HepG2 (cell line): ENCODE measurements around the gene ST3GAL4. TPM values are rescaled to one million over a fixed set of nuclear protein-coding genes. Genes with fewer than 3 reads are reported as not detected.

ENCODE experiments used
- ATAC-seq: fragments of 200-7000 bp; cut with Tn5 transposase; 3 replicates; pipeline ENCODE4 v1.9.1; 2020; ENCODE audit warnings: mild to moderate bottlenecking, moderate library complexity
- BruUV-seq: library from RNA; stranded (reverse); fragments of 400-500 nt; replicated peaks from 2 replicates; lab custom pipeline; 2021; lab: Mats Ljungman, UMichigan
- CTCF ChIA-PET: fragments of 300-600 bp; formaldehyde crosslinking; extraction: SDS; loops from one replicate; lab custom pipeline; 2021; ENCODE audit warnings: low total read pairs, inconsistent platforms, low intra/inter-chr PET ratio; lab: Yijun Ruan, JAX
- POLR2A ChIA-PET: fragments of 350-600 bp; sonication (Branson Sonifier 250); formaldehyde crosslinking; loops from one replicate; lab custom pipeline; 2020; ENCODE audit warnings: antibody characterized with exemption, inconsistent platforms; lab: Yijun Ruan, JAX
- DNase-seq: peaks from one replicate; pipeline ENCODE4 v3.0.0-alpha.2; 2015; ENCODE audit warnings: low spot score
- FAIRE-seq: peaks from 3 replicates; lab custom pipeline; 2011; peaks lifted over from hg19 to GRCh38; lab: Jason Lieb, UNC
- H2AFZ ChIP-seq: one replicate; pipeline ENCODE4 v1.6.1; 2011; ENCODE audit warnings: low read length, inconsistent platforms
- H3K27ac ChIP-seq: fragments of 300-600 bp; 3 replicates; pipeline ENCODE4 v1.8.0; 2011; ENCODE audit warnings: mixed run types, mild to moderate bottlenecking, mixed read lengths, low read length, inconsistent platforms; ENCODE audit not compliant: insufficient read depth; ENCODE audit errors: extremely low read length
- H3K27me3 ChIP-seq, 2 experiments: fragments of 200-600 bp in 1 of 2; 2 replicates in 1 of 2; 3 replicates in 1 of 2; pipeline versions ENCODE4 v1.6.0 to v1.8.0; 2011; ENCODE audit warnings: low read length in 2 of 2, mild to moderate bottlenecking in 2 of 2, moderate library complexity in 2 of 2, inconsistent platforms in 1 of 2; ENCODE audit not compliant: insufficient read depth in 2 of 2, control insufficient read depth in 1 of 2
- H3K36me3 ChIP-seq, 2 experiments: fragments of 200-600 bp in 1 of 2; replicated peaks in 1 of 2; 2 replicates in 1 of 2; 3 replicates in 1 of 2; pipeline versions ENCODE4 v1.5.1 to v1.8.0; 2011; ENCODE audit warnings: low read length in 2 of 2, inconsistent platforms in 1 of 2; ENCODE audit not compliant: insufficient read depth in 2 of 2, control insufficient read depth in 1 of 2
- H3K4me1 ChIP-seq: 2 replicates; pipeline ENCODE4 v1.5.1; 2012; ENCODE audit warnings: low read length, inconsistent platforms; ENCODE audit not compliant: insufficient read depth
- H3K4me2 ChIP-seq: 2 replicates; pipeline ENCODE4 v1.6.0; 2011; ENCODE audit warnings: low read depth, low read length, inconsistent platforms
- H3K4me3 ChIP-seq, 3 experiments: fragments of 200-600 bp in 1 of 3; sonication (generic), shearing (Covaris generic) in 1 of 3; replicated peaks in 1 of 3; 2 replicates each; pipeline ENCODE4 v1.5.1; 2011 to 2016; ENCODE audit warnings: low read length in 3 of 3, inconsistent platforms in 2 of 3, low read depth in 2 of 3, mild to moderate bottlenecking in 2 of 3, control low read depth in 1 of 3, mixed read lengths in 1 of 3; ENCODE audit not compliant: insufficient read depth in 1 of 3
- H3K79me2 ChIP-seq: one replicate; pipeline ENCODE4 v1.6.1; 2011; ENCODE audit warnings: low read length, inconsistent platforms; ENCODE audit not compliant: insufficient read depth
- H3K9ac ChIP-seq: 2 replicates; pipeline ENCODE4 v1.6.0; 2011; ENCODE audit warnings: mild to moderate bottlenecking, low read depth, low read length, inconsistent platforms; ENCODE audit not compliant: insufficient read depth
- H3K9me3 ChIP-seq: 2 replicates; pipeline ENCODE4 v1.5.1; 2012; ENCODE audit warnings: mild to moderate bottlenecking, low read length
- H4K20me1 ChIP-seq: 2 replicates; pipeline ENCODE4 v1.6.0; 2011; ENCODE audit warnings: inconsistent platforms, mild to moderate bottlenecking, low read length, moderate library complexity; ENCODE audit not compliant: insufficient read depth
- ATF7-NPFF ChIP-seq: sonication (generic); formaldehyde crosslinking; IDR thresholded peaks from 2 replicates; pipeline ENCODE4 v1.8.1; 2023; ENCODE audit warnings: mild to moderate bottlenecking, low read depth, missing genetic modification reagents, moderate library complexity
- BCL6 ChIP-seq: IDR thresholded peaks from 2 replicates; pipeline ENCODE4 v1.6.1; 2016; ENCODE audit warnings: missing genetic modification reagents, missing compliant biosample characterization
- CBFB ChIP-seq: sonication (generic); formaldehyde crosslinking; IDR thresholded peaks from 2 replicates; pipeline ENCODE4 v1.4.0; 2020; ENCODE audit warnings: missing genetic modification reagents
- HNF4A ChIP-seq: sonication (generic); formaldehyde crosslinking; IDR thresholded peaks from 2 replicates; pipeline ENCODE4 v1.4.0; 2020; ENCODE audit warnings: missing genetic modification reagents
- MLLT10 ChIP-seq: sonication (generic); formaldehyde crosslinking; IDR thresholded peaks from 2 replicates; pipeline ENCODE4 v1.4.0; 2020; ENCODE audit warnings: missing genetic modification reagents
- NFRKB ChIP-seq: fragments of 450-650 bp; IDR thresholded peaks from 2 replicates; pipeline ENCODE4 v1.6.1; 2017
- RBAK ChIP-seq: sonication (generic); formaldehyde crosslinking; IDR thresholded peaks from 2 replicates; pipeline ENCODE4 v1.5.1; 2020; ENCODE audit warnings: mild to moderate bottlenecking, missing genetic modification reagents
- SAP130 ChIP-seq: IDR thresholded peaks from 2 replicates; pipeline ENCODE4 v1.6.1; 2016; ENCODE audit warnings: low read depth
- USF2 ChIP-seq, 2 experiments: sonication (generic) in 1 of 2; formaldehyde crosslinking in 1 of 2; IDR thresholded peaks; 2 replicates each; pipeline versions ENCODE4 v1.5.1 to v1.6.1; 2011 to 2020; ENCODE audit warnings: borderline replicate concordance in 1 of 2, low read depth in 1 of 2, low read length in 1 of 2, mild to moderate bottlenecking in 1 of 2, missing genetic modification reagents in 1 of 2, moderate library complexity in 1 of 2
- ZBTB20 ChIP-seq: sonication (generic); formaldehyde crosslinking; IDR thresholded peaks from 2 replicates; pipeline ENCODE4 v1.8.1; 2023; ENCODE audit warnings: missing genetic modification reagents, low read depth, mild to moderate bottlenecking, borderline replicate concordance
- ZNF414 ChIP-seq: sonication (generic); formaldehyde crosslinking; IDR thresholded peaks from 2 replicates; pipeline ENCODE4 v1.5.0; 2020; ENCODE audit warnings: missing genetic modification reagents
- ZNF569 ChIP-seq: sonication (generic); formaldehyde crosslinking; IDR thresholded peaks from 2 replicates; pipeline ENCODE4 v1.5.0; 2020; ENCODE audit warnings: mild to moderate bottlenecking, missing genetic modification reagents, moderate library complexity, borderline replicate concordance
- WGBS: methylation state at CpG from one replicate; pipeline ENCODE4 v1.1.6; 2017; ENCODE audit warnings: low lambda C conversion rate; 5-methylcytosine and 5-hydroxymethylcytosine counted together
- in situ Hi-C: cut with HindIII; loops from 2 replicates; pipeline ENCODE4 v1.10.0; 2017; ENCODE audit warnings: low pct_unique_long_range_greater_than_20kb; ENCODE audit not compliant: extremely low pct_ligation_motif_present
- intact Hi-C: fragments of 100-400 bp; cut with micrococcal nuclease; formaldehyde crosslinking; loops from one replicate; pipeline ENCODE4 v1.10.0; 2022; ENCODE audit not compliant: unreplicated experiment
- polyA plus RNA-seq, 8 experiments: library from polyadenylated mRNA; depleted of rRNA in 3 of 8; stranded (reverse) in 7 of 8; unstranded in 1 of 8; fragments of >200 nt; fragmentation: Illumina TruSeq in 4 of 8; extraction: Trizol in 4 of 8; gene quantifications; 2 replicates each; pipeline versions ENCODE4 v1.2.1 to v1.2.3, GENCODE V29; 2011 to 2016; ENCODE audit warnings: low read depth in 4 of 8, missing spikeins in 1 of 8, mixed read lengths in 1 of 8; ENCODE audit not compliant: insufficient read depth in 1 of 8
- total RNA-seq, 5 experiments: library from RNA; depleted of rRNA; stranded (reverse); fragments of >200 nt; fragmentation: Illumina TruSeq; extraction: Trizol; gene quantifications; 2 replicates each; pipeline ENCODE4 v1.2.3, GENCODE V29; 2016; ENCODE audit warnings: low read depth in 1 of 5
- TF ChIP-seq, protein P1 (sequence below): sonication (generic); formaldehyde crosslinking; IDR thresholded peaks from 2 replicates; pipeline ENCODE4 v1.5.0; 2020; ENCODE audit warnings: mild to moderate bottlenecking, missing genetic modification reagents, borderline replicate concordance
- TF ChIP-seq, protein P2 (sequence below): sonication (generic); formaldehyde crosslinking; IDR thresholded peaks from 2 replicates; pipeline ENCODE4 v1.4.0; 2020; ENCODE audit warnings: mild to moderate bottlenecking, missing genetic modification reagents

Gene ST3GAL4
- total and polyA plus RNA-seq, 2 of the 13 experiments (the other 11 are each of a cell fraction or from before 2014, with no cell fraction given): 9.1 to 13.3 TPM

GRCh38 chr11:126337474-126338241 lies 17.8 kb upstream of the ST3GAL4 start:
- ATAC-seq: peak; percentile 84
- ChIA-PET POLR2A (interaction anchor here (1.2 to 1.8 kb wide), 2 partner anchors 18 to 19 kb away, joined by 3 to 8 read pairs; partner anchors contain the start of gene ST3GAL4), CTCF (no interaction called here)
- H3K9ac ChIP-seq: no peak overlapping the region
- no TSS peak for BruUV-seq
- no peak overlapping the region for H3K4me3 ChIP-seq
- H3K79me2 ChIP-seq: no peaks in the 10 kb centered on the region
- H3K4me1 ChIP-seq: peaks cover 29% of the 10 kb centered on the region
- H3K27ac ChIP-seq: peak overlapping the region; percentile 6
- H3K36me3 ChIP-seq: peaks cover 9 to 32% of the 10 kb centered on the region in 2 experiments; a peak in 4 of 5 replicates
- no peak overlapping the region for H2AFZ ChIP-seq
- peak overlapping the region; percentile 48 for H3K4me2 ChIP-seq
- H3K9me3 ChIP-seq: no peaks in the 10 kb centered on the region
- in situ Hi-C loops: no loop called here
- H4K20me1 ChIP-seq: no peaks in the 10 kb centered on the region
- no peaks in the 10 kb centered on the region for H3K27me3 ChIP-seq
- 91% methylated on average over 12 of the region's 15 CpGs for WGBS
- intact Hi-C loops: no loop called here
- peak; percentile 49 for DNase-seq
- no peak for FAIRE-seq
- TF ChIP-seq, protein P1, sequence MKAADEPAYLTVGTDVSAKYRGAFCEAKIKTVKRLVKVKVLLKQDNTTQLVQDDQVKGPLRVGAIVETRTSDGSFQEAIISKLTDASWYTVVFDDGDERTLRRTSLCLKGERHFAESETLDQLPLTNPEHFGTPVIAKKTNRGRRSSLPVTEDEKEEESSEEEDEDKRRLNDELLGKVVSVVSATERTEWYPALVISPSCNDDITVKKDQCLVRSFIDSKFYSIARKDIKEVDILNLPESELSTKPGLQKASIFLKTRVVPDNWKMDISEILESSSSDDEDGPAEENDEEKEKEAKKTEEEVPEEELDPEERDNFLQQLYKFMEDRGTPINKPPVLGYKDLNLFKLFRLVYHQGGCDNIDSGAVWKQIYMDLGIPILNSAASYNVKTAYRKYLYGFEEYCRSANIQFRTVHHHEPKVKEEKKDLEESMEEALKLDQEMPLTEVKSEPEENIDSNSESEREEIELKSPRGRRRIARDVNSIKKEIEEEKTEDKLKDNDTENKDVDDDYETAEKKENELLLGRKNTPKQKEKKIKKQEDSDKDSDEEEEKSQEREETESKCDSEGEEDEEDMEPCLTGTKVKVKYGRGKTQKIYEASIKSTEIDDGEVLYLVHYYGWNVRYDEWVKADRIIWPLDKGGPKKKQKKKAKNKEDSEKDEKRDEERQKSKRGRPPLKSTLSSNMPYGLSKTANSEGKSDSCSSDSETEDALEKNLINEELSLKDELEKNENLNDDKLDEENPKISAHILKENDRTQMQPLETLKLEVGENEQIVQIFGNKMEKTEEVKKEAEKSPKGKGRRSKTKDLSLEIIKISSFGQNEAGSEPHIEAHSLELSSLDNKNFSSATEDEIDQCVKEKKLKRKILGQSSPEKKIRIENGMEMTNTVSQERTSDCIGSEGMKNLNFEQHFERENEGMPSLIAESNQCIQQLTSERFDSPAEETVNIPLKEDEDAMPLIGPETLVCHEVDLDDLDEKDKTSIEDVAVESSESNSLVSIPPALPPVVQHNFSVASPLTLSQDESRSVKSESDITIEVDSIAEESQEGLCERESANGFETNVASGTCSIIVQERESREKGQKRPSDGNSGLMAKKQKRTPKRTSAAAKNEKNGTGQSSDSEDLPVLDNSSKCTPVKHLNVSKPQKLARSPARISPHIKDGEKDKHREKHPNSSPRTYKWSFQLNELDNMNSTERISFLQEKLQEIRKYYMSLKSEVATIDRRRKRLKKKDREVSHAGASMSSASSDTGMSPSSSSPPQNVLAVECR: 0 out of 2 replicates have a peak, but pooled peaks have one; percentile 10
- TF ChIP-seq MLLT10 (no peak), CBFB (no peak), NFRKB (no peak), RBAK (CRISPR knock-in tag) (no peak), SAP130 (CRISPR knock-in tag) (peak; percentile 40; the same call in 1 of the 2 replicates), ATF7-NPFF (CRISPR knock-in tag) (no peak), HNF4A (no peak), ZBTB20 (no peak), BCL6 (CRISPR knock-in tag) (0 out of 2 replicates have a peak, but pooled peaks have one; percentile 11), ZNF569 (no peak), ZNF414 (CRISPR knock-in tag) (no peak), USF2 (IDR thresholded peaks at IDR 0.05; ENCODE audit: low read depth, low read length) (no peak), USF2 (CRISPR knock-in tag; IDR thresholded peaks at IDR 0.05; ENCODE audit: borderline replicate concordance) (no peak)
- TF ChIP-seq, protein P2, sequence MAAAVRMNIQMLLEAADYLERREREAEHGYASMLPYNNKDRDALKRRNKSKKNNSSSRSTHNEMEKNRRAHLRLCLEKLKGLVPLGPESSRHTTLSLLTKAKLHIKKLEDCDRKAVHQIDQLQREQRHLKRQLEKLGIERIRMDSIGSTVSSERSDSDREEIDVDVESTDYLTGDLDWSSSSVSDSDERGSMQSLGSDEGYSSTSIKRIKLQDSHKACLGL (CRISPR knock-in tag): no peak
